ENCODE data around the gene CHST13.

Gene CHST13

GRCh38 chr3:126521122-126521891 is 2.6 kb upstream of the CHST13 start:
- Histone ChIP-seq H3K4me1 (peaks cover 5% of the 10 kb centered on the region), H2AFZ (no peak overlapping the region), H3K9ac (no peak overlapping the region), H3K4me3 (ENCODE audit: low read depth, low read length) (no peak overlapping the region), H3K27me3 (ENCODE audit: control insufficient read depth, insufficient read depth, low read length) (peaks cover 3% of the 10 kb centered on the region), H3K27ac (no peak overlapping the region), H3K4me2 (ENCODE audit: low read length) (no peak overlapping the region), H3K9me3 (ENCODE audit: control insufficient read depth, low read length) (no peaks in the 10 kb centered on the region), H3K79me2 (no peaks in the 10 kb centered on the region), H3K36me3 (ENCODE audit: control insufficient read depth, insufficient read depth, low read length) (no peaks in the 10 kb centered on the region)
- TF ChIP-seq CTCF (IDR thresholded peaks at IDR 0.05), result no peak

GRCh38 chr3:126522363-126522788 is 1.6 kb upstream of the CHST13 start:
- no peaks in the 10 kb centered on the region for H3K9me3 ChIP-seq (ENCODE audit: control insufficient read depth, low read length)
- H3K4me2 ChIP-seq (ENCODE audit: low read length), result no peak overlapping the region
- TF ChIP-seq CTCF (IDR thresholded peaks at IDR 0.05), result peak; percentile 95
- no peak overlapping the region for H3K27ac ChIP-seq
- no peak overlapping the region for H3K9ac ChIP-seq
- H2AFZ ChIP-seq, result no peak overlapping the region
- H3K36me3 ChIP-seq (ENCODE audit: control insufficient read depth, insufficient read depth, low read length), result no peaks in the 10 kb centered on the region
- peaks cover 5% of the 10 kb centered on the region for H3K4me1 ChIP-seq
- H3K4me3 ChIP-seq (ENCODE audit: low read depth, low read length), result no peak overlapping the region
- H3K79me2 ChIP-seq, result no peaks in the 10 kb centered on the region
- H3K27me3 ChIP-seq (ENCODE audit: control insufficient read depth, insufficient read depth, low read length), result peaks cover 3% of the 10 kb centered on the region

DNA sequence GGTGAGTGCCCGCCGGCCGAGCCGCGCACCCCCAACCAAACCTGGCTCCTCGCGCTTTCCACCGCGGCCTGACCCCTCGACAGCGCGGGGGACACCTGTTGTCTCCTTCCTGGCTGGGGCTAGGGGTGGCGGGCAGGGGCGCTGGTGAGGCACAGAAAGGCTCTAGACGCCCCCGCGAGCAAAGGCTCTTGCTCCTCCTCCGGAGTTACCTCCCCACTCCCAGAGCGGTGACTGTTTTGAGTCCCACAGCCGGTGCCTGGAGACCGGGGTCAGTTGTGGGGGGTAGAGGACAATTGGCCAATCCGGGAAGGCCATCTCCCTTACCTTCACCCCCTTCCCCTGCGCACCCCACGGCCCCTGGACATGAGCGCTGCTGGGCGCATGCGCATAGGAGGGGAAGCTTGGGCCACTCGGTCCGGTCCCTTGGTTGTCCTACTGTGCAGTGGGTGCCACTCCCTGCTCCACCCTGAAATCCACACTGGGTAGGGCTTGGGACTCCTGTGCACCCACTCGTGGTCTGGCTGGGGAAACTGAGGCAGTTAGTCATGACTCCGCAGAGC is 554 bp downstream of the CHST13 start:
- no peak for TF ChIP-seq CTCF (IDR thresholded peaks at IDR 0.05)
- Histone ChIP-seq H3K4me3 (ENCODE audit: low read depth, low read length) (no peak overlapping the region), H3K4me1 (peaks cover 5% of the 10 kb centered on the region), H3K36me3 (ENCODE audit: control insufficient read depth, insufficient read depth, low read length) (no peaks in the 10 kb centered on the region), H3K27ac (no peak overlapping the region), H3K9me3 (ENCODE audit: control insufficient read depth, low read length) (no peaks in the 10 kb centered on the region), H3K4me2 (ENCODE audit: low read length) (peak overlapping the region; percentile 74), H3K9ac (no peak overlapping the region), H3K27me3 (ENCODE audit: control insufficient read depth, insufficient read depth, low read length) (peaks cover 3% of the 10 kb centered on the region), H3K79me2 (no peaks in the 10 kb centered on the region), H2AFZ (peak overlapping the region; percentile 2)

DNA sequence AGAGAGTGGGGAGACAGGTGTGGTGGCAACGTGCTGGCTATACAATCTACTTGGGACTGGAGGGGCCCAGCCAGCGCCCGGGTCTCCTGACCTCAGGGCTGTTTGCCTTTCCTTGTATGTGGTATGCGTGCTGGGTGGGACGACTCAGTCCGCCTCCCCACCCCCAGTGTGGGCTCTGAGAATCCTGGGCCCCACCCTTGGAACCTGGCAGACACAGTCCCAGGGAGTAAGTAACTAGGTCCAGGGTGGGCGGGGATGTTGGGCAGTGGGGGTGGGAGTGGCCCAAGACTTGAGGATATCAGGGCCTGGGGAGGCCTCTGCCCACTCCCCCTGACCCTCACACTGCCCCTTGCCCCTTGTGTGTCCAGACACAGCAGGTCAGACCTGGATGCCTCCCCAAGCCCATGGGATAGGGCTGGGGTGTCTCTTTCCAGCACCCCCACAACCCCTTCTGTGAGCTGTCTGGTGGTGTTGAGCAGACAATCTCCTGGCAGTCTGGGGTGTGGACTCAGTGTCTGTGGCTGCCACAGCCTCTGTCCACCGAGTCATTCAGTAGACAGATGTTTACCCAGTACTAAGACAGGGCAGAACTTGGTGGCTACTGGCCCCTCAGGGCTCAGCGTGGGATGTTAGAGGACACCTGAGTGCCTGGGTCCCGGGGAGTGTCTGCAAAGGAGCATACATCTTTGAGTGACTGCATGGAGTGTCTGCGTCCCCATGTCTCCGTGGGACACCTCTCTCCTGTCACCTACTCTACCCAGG is 1.3 kb downstream of the CHST13 start:
- no peak overlapping the region for H3K9ac ChIP-seq
- no peak overlapping the region for H3K4me2 ChIP-seq (ENCODE audit: low read length)
- no peak overlapping the region for H3K27ac ChIP-seq
- H3K27me3 ChIP-seq (ENCODE audit: control insufficient read depth, insufficient read depth, low read length), result peaks cover 3% of the 10 kb centered on the region
- no peak overlapping the region for H2AFZ ChIP-seq
- H3K36me3 ChIP-seq (ENCODE audit: control insufficient read depth, insufficient read depth, low read length), result no peaks in the 10 kb centered on the region
- H3K79me2 ChIP-seq, result no peaks in the 10 kb centered on the region
- no peaks in the 10 kb centered on the region for H3K9me3 ChIP-seq (ENCODE audit: control insufficient read depth, low read length)
- peaks cover 5% of the 10 kb centered on the region for H3K4me1 ChIP-seq
- no peak for TF ChIP-seq CTCF (IDR thresholded peaks at IDR 0.05)
- H3K4me3 ChIP-seq (ENCODE audit: low read depth, low read length), result no peak overlapping the region

Measured in parathyroid adenoma (tissue), 2 donors.